Mucosa of stomach (tissue), 1 donor: ENCODE data around the gene OTOGL.

Experiments used
- H3K27me3 ChIP-seq: one replicate; pipeline ENCODE4 v1.7.0; 2013; ENCODE audit warnings: mild to moderate bottlenecking, low read length; ENCODE audit not compliant: control insufficient read depth, insufficient read depth
- H3K36me3 ChIP-seq: one replicate; pipeline ENCODE4 v1.7.0; 2013; ENCODE audit warnings: low read length; ENCODE audit not compliant: control insufficient read depth, insufficient read depth
- H3K4me1 ChIP-seq: one replicate; pipeline ENCODE4 v1.7.0; 2013; ENCODE audit warnings: mild to moderate bottlenecking, low read length; ENCODE audit not compliant: control insufficient read depth, insufficient read depth
- H3K4me3 ChIP-seq: one replicate; pipeline ENCODE4 v1.7.0; 2013; ENCODE audit warnings: low read length
- H3K9ac ChIP-seq: one replicate; pipeline ENCODE4 v1.7.0; 2013; ENCODE audit warnings: mild to moderate bottlenecking, low read length, moderate library complexity
- H3K9me3 ChIP-seq: one replicate; pipeline ENCODE4 v1.7.0; 2013; ENCODE audit warnings: mild to moderate bottlenecking, low read length, moderate library complexity; ENCODE audit not compliant: control insufficient read depth
- donor health status: Pancreatic carcinoma.

Gene OTOGL

DNA sequence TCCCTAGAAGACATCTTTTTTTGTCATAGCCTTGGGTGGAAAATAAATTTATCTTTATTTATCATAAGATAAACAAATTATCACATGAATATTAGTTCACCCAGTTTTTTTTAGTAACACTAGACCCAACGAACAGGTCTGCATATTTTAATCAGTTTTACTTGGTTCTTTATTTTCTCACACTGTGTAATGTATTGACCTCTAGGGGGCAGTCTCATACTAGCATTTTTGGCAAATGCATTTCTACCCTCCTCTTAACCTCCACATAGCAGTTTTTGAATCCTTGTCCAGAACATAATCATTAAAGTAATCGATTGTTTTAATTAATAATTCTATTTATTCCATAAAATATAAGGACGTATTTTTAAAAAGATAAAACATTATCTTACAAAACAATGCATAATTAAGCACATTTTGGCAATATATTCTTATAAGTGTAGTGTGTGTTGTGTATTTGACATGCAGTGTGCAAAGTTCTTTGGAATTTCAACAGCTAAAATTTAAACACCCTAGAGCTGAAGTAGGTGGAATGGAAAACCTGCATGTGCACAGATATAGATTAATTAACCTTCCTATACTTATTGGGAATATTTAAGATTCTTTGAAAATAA lies 313.1 kb downstream of the OTOGL start:
- no peaks in the 10 kb centered on the region for H3K36me3 ChIP-seq
- no peaks in the 10 kb centered on the region for H3K4me1 ChIP-seq
- H3K27me3 ChIP-seq, result no peaks in the 10 kb centered on the region
- no peaks in the 10 kb centered on the region for H3K9me3 ChIP-seq
- no peak overlapping the region for H3K9ac ChIP-seq
- no peak overlapping the region for H3K4me3 ChIP-seq

DNA sequence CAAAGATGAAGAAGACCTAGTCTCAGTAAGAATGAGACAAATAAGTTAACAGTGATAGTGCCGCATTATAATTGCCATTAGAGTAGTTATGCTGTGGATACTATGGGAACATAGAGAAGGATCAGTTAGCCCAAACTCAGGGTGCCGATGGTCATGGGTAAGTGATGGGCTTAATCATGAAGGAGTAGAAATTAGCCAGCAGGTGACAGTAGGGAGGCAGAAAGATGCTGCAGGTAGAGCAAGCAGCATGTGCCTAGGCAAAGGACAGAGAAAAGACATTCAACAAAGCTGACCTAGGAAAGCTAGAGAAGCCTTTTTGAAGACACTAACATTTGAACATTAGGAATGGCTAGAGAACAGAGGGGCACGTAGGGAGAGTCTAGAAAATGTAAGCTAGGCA lies 314.1 kb downstream of the OTOGL start:
- no peaks in the 10 kb centered on the region for H3K9me3 ChIP-seq
- H3K9ac ChIP-seq, result no peak overlapping the region
- H3K4me1 ChIP-seq, result no peaks in the 10 kb centered on the region
- H3K36me3 ChIP-seq, result no peaks in the 10 kb centered on the region
- no peak overlapping the region for H3K4me3 ChIP-seq
- H3K27me3 ChIP-seq, result no peaks in the 10 kb centered on the region

DNA sequence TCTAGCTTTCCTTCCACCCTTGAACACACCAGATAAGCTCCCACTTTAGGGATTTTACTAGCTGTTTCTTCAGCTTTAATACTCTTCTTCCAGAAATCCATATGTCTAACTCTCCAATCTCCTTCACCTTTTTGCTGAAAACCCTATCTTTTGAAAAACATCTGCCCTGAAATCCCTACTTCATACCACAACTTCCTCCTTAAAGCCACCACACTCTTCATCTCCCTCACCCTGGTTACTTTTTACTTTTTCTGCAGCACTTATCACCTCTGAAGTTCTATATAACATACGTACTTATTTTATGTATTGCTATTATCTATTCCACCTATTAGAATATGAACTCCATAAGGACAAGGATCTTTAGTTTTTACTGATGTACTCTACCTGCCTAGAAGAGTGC lies 316.1 kb downstream of the OTOGL start:
- H3K9me3 ChIP-seq, result no peaks in the 10 kb centered on the region
- H3K4me3 ChIP-seq, result no peak overlapping the region
- H3K9ac ChIP-seq, result no peak overlapping the region
- H3K36me3 ChIP-seq, result no peaks in the 10 kb centered on the region
- H3K4me1 ChIP-seq, result no peaks in the 10 kb centered on the region
- no peaks in the 10 kb centered on the region for H3K27me3 ChIP-seq

GRCh38 chr12:80419644-80420043 lies 320.3 kb downstream of the OTOGL start:
- Histone ChIP-seq H3K9ac (no peak overlapping the region), H3K4me3 (no peak overlapping the region), H3K27me3 (no peaks in the 10 kb centered on the region), H3K36me3 (no peaks in the 10 kb centered on the region), H3K9me3 (no peaks in the 10 kb centered on the region), H3K4me1 (no peaks in the 10 kb centered on the region)

GRCh38 chr12:80420075-80420474 lies 320.7 kb downstream of the OTOGL start:
- Histone ChIP-seq H3K4me1 (no peaks in the 10 kb centered on the region), H3K36me3 (no peaks in the 10 kb centered on the region), H3K9ac (no peak overlapping the region), H3K4me3 (no peak overlapping the region), H3K27me3 (no peaks in the 10 kb centered on the region), H3K9me3 (no peaks in the 10 kb centered on the region)

- Histone ChIP-seq H3K27me3 (no peaks in the 10 kb centered on the region), H3K4me1 (no peaks in the 10 kb centered on the region), H3K9ac (no peak overlapping the region), H3K36me3 (no peaks in the 10 kb centered on the region), H3K9me3 (no peaks in the 10 kb centered on the region), H3K4me3 (no peak overlapping the region)
Observed at GRCh38 chr12:80422550-80422949, 323.2 kb downstream of the OTOGL start.
